Suppressor macrophage (primary cell): ENCODE results near the gene SERGEF.

ENCODE experiments used
- DNase-seq, 4 experiments: peaks; one replicate each; pipeline ENCODE4 v3.0.0-alpha.2; 2020 to 2022

SERGEF gene

GRCh38 chr11:17767301-17767885 is 245.5 kb downstream of the SERGEF start:
- no peak for DNase-seq

- DNase-seq: no peak
Observed at GRCh38 chr11:17766590-17766989, 246.3 kb downstream of the SERGEF start.

DNA sequence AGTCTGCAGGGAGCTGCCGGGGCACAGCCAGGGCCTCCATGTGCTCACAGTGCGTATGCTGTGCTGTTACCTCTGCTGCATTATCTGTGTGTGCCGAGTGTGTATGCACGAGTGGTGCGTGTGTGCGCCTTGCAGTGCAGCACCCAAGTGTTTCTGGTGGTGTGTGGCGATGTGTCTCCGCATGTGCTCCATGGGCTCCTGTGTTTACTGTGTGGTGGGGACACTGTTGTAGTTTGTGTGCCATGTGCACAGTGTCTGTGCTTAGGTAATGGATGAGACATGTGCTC is 246.8 kb downstream of the SERGEF start:
- no peak for DNase-seq

DNA sequence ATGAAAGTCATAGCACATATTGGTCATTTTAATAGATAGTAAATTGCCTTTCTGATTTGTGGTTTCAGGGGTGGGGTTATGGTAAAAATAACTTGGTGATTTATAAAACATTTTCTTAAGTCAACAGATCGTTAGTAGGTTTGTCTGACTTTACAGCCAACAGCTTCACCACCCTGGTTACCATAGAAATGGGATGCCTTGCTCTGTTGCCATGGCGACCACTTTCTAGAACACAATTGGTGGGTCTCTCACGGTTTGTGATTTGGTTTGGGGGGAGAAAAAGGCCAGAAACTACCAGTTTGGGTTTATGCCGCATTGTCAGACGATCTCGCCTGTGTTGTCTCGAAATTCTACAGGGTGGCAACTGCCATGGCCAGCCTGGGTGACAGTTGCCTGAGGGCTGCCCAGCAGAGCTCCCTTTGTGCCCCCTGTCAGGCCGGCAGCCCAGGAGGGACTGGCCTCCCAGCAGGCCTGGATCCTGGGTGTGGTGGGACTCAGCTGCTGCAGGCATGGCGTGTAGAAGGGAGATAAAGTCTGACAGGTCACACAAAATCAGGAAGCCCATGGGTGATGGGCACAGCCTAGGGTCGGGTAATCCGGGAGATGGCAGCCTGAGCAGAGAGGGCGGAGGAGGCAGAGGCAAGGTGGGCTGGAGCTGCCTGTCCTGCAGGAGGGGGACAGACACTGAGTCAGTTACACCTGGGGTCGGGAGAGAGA is 247.3 kb downstream of the SERGEF start:
- DNase-seq: no peak

DNA sequence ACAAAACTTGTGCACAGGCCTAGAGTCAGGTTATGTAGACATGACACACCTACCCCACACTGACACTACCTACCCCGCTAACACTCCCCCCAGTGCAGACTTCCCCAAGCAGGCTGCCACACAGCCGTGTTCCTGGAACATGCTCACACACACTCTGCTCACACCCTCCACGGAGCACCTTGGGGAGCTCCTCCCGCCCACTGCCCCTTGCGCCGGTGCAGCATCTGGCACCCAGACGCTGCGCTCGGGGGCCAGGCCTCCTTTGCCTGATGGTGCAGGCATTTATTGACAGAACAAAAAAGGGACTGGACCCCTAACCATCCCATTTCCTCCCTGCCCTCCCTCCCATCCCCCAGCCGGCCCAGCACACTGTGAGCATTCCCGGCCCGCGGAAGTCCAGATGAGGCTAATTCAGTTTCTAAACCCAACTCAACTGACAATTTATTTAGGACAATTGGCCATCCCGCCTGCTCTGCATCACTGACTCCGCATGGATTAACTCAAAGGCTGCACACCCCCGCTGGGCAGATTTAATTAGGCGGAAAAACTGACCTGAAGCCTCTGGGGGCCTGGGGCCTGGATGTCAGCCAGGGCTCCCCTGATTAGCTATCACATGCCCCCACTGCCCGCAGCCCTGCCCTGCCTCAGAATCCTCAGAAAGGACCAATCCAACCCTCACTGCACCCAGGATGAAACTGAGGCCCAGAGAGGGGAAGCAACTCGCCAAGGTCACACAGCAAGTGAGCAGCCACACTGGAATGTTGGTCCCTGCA is 248.2 kb downstream of the SERGEF start:
- no peak for DNase-seq

GRCh38 chr11:17763703-17764102 is 249.1 kb downstream of the SERGEF start:
- DNase-seq: no peak

DNA sequence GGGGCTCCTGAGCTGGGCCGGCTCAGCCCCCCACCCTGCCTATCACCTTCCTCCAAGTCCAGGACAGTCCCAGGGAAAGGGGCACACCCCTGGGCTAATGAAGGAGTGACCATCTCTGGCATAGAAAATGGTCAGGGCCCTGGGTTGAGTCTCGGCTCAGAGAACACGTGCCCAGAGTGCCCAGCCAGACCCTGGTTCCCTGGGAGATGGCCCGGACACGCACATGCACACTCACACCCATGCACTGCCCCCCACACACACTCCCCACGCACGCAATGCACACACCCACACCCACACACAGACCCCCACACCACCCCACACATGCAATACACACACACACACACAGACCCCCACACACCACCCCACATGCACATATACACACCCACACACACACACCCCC is 249.6 kb downstream of the SERGEF start:
- DNase-seq: no peak

DNA sequence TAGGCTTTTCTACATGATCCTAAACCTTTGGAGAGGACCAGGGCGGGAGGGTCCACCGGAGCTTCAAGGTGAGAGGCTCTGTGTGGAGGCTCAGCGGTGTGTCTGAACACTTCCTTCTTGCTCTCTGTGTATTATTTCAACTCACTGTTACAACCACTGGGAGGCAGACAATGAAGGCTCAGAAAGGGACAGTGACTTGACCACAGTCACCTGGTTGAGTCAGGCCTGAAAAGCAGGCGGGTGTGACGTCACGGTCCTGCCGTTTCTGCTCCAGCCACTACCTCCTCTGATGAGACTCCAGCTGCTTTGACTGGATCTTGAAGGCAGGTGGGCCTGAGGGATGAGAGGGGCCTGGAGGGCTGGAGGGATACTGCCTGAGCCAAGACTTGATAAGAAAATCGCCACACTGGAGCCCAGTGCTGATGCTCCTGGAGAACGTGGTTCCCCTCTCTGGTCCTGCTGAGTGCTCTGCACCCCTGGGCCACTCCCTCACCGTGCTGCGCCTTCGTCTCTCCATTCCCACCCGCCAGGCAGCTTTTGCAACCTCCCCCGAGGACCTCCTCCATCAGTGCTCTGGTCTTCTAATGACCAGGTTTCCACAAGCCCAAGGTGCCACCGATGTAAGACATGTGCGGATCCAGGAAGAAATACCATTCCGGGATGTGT is 250.4 kb downstream of the SERGEF start:
- no peak for DNase-seq

GRCh38 chr11:17760102-17761029 is 252.5 kb downstream of the SERGEF start:
- DNase-seq: peak; percentile 15 to 57 (median 34)

GRCh38 chr11:17755891-17756290 is 257.0 kb downstream of the SERGEF start:
- DNase-seq: no peak

DNA sequence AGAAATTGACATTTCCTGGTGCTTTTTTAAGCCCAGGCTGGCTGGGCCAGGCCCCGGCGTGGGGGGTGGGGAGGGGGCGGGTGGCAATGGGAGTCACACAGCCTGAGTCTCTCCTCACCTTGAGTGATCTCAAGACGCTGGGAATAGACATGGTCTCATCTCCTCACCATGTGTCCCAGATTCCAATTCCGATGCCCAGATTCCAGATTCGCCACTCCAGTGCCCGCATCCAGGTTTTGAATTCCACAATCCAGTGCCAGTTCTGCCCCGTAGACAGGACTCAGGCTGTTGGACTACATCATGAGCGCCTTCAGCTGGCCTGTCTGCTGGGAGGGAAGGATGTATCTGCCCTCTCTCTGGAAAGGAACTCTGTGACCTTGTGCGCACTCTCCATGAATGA is 259.2 kb downstream of the SERGEF start:
- no peak for DNase-seq

DNA sequence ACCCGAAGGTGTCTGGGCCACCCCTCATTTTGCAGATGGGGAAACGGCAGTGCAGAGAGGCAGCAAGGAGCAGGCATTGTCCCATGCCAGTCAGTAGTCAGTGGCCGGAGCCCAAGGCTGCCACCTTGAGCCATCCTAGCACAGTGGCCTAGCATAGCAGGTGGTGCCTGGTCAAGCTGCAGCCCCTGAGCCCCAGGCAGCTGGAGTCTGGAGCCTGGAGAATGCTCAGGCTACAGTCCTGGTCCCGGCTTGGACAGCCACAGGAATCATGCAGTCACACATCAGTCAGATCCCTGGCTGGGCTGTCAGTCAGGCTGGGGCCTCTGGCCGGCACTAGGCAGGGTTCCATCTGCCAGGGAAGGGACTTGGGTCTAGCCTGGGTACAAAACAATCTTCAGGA is 259.7 kb downstream of the SERGEF start:
- no peak for DNase-seq

GRCh38 chr11:17752144-17752543 is 260.7 kb downstream of the SERGEF start:
- DNase-seq: no peak

GRCh38 chr11:17751558-17751957 is 261.3 kb downstream of the SERGEF start:
- no peak for DNase-seq

- DNase-seq: no peak
Observed at GRCh38 chr11:17750801-17751165, 262.1 kb downstream of the SERGEF start.

GRCh38 chr11:17750013-17750800 is 262.6 kb downstream of the SERGEF start:
- no peak for DNase-seq

DNA sequence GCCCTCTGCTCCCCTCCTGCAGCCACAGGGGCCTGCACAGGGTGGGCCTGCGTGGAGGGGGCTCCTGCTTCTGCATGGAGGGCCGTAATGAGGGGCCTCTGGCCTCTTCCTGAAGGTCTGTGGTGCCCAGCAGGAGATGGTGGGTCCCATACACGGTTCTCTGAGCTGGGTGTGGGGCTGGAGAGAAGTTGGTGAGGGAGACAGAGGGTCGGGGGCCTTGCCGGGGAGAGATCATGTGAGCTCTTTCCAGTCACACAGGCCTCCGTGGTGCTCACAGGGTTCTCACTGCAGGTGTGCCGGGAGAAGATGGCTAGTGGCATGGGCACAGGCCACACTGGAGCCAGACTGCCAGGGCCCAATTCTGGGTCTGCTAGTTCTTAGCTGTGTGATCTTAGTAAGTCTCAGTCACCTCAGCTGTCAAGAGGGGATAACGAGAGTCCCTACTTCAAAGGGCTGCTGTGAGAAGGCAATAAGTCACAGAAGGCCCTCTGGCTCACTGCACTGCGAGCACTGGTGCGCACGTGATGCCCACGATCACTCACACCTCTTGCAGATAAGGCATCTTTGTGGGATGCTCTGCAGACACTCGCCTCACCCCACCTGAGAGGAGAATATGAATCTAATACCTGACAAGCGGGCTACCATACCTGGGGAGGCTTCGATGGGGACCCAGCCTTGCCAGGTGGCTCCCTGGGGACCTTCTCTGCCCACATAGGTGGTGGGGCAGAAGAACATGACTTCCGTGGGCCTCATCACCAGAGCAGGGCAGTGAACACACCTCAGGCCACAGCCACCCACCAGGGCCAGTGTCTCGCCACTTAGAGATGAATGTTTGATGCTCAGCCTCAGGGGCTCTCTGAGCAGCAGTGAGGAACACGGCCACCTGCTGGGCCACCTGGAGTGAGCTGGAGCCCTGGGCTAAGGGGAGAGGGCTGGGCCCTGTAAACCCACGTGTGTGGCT is 263.8 kb downstream of the SERGEF start:
- DNase-seq: no peak

GRCh38 chr11:17748044-17748443 is 264.8 kb downstream of the SERGEF start:
- DNase-seq: no peak

DNA sequence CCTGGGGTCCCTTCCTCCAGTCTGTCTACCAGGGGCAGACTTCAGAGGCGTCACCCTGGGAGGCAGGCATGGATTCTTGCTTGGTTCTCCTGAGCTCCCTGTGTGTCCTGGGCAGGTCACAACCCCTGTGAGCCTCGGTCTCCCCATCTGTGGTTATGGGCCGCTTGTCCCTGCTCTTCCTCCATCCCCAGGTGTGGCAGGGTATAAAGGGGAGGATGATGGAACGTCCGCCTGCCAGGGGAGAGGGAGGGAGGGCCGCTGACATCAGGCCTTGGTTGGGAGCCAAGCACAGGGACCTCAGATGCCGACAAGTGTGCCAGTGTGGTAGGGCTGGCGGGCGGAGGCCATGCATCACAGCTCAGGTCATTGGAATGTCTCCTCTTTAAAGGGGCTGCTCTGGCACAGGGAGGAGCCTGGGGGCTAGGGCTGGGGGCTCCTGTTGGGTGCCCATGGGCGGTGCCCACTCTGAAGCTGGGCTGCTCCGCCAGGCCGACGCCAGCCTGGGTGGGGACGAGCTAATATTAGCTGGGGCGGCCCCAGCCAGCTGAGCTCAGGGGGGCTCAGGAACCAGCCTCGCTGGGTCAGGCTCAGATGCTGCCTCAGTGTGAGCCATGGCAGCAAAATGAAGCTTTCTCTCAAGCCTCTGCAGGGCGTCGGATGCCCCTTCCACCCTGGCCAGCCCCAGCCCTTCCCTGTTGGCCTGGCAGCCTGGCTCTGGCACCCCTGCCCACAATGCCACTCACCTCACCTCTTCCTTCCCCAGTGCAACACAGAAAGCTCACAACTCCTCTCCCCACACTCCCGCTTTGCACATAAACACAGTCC is 265.5 kb downstream of the SERGEF start:
- no peak for DNase-seq

DNA sequence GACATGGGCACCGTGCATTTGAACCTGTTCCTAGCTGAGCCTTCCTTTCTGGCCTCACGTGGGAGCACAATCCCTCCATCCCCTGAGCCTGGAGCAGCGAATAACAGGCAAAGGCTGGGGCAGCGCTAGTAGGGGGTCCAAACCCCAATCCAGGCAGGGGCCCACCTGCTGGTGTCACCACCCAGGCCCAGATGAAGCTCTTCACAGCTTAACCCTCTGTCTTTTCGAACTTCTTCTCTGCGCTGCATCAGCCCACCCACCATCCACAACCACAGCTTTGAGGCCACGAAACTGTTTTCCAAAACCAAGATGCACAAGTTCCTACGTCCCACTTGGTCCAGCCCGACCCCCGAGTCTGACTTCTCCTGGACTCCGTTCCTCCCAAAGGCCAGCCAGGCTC is 266.8 kb downstream of the SERGEF start:
- no peak for DNase-seq
